ENCODE results near the gene EEF2K. TPM values are rescaled to one million over a fixed set of nuclear protein-coding genes. Genes with fewer than 3 reads are reported as not detected.

EEF2K gene
- total and polyA plus RNA-seq, 2 of the 13 experiments (the other 11 are each of a cell fraction or from before 2014, with no cell fraction given): 22.0 to 23.8 TPM

GRCh38 chr16:22188595-22189442, 17.3 kb upstream of the EEF2K start (continued):
- TF ChIP-seq CHD2 (IDR thresholded peaks at IDR 0.05; ENCODE audit: low read depth, low read length) (0 out of 2 replicates have a peak, but pooled peaks have one; percentile 15), ZNF230 (CRISPR knock-in tag; IDR thresholded peaks at IDR 0.05) (no peak), MED13 (CRISPR knock-in tag; IDR thresholded peaks at IDR 0.05) (no peak), HNF4G (IDR thresholded peaks at IDR 0.05; ENCODE audit: borderline replicate concordance, low read depth, low read length) (peak; percentile 47), HNF4G (CRISPR knock-in tag; IDR thresholded peaks at IDR 0.05; ENCODE audit: borderline replicate concordance, low read depth) (no peak), ZNF136 (CRISPR knock-in tag; IDR thresholded peaks at IDR 0.05; ENCODE audit: low read depth) (no peak), ZEB1 (IDR thresholded peaks at IDR 0.05; ENCODE audit: insufficient replicate concordance, low read depth) (no peak), DNMT3B (CRISPR knock-in tag; conservative IDR thresholded peaks at IDR 0.05) (no peak), ZNF749 (CRISPR knock-in tag; IDR thresholded peaks at IDR 0.05; ENCODE audit: borderline replicate concordance) (no peak), ZBTB8A (CRISPR knock-in tag; IDR thresholded peaks at IDR 0.05; ENCODE audit: borderline replicate concordance, low read depth) (no peak), ZNF781 (CRISPR knock-in tag; IDR thresholded peaks at IDR 0.05; ENCODE audit: borderline replicate concordance, not compliant biosample characterization) (no peak), ZNF124 (CRISPR knock-in tag; IDR thresholded peaks at IDR 0.05) (0 out of 2 replicates have a peak, but pooled peaks have one; percentile 20), ZNF775 (CRISPR knock-in tag; IDR thresholded peaks at IDR 0.05; ENCODE audit: borderline replicate concordance) (peak; percentile 71; the same call in 1 of the 2 replicates), IRF2 (CRISPR knock-in tag; IDR thresholded peaks at IDR 0.05) (0 out of 2 replicates have a peak, but pooled peaks have one; percentile 27), ZNF496 (CRISPR knock-in tag; IDR thresholded peaks at IDR 0.05; ENCODE audit: insufficient replicate concordance) (no peak), SMAD9 (CRISPR knock-in tag; IDR thresholded peaks at IDR 0.05) (no peak), PHF21A (CRISPR knock-in tag; IDR thresholded peaks at IDR 0.05) (no peak), CHCHD3 (CRISPR knock-in tag; IDR thresholded peaks at IDR 0.05) (no peak), NR3C1 (CRISPR knock-in tag; IDR thresholded peaks at IDR 0.05) (no peak), ERF (CRISPR knock-in tag; IDR thresholded peaks at IDR 0.05) (peak; percentile 38), NR2F6 (IDR thresholded peaks at IDR 0.05) (no peak), NR2F6 (CRISPR knock-in tag; IDR thresholded peaks at IDR 0.05) (no peak), PPARG (CRISPR knock-in tag; conservative IDR thresholded peaks at IDR 0.05) (no peak; the same call in 1 of the 2 replicates), ZNF839 (CRISPR knock-in tag; IDR thresholded peaks at IDR 0.05; ENCODE audit: borderline replicate concordance) (no peak)
- TF ChIP-seq, protein P1, sequence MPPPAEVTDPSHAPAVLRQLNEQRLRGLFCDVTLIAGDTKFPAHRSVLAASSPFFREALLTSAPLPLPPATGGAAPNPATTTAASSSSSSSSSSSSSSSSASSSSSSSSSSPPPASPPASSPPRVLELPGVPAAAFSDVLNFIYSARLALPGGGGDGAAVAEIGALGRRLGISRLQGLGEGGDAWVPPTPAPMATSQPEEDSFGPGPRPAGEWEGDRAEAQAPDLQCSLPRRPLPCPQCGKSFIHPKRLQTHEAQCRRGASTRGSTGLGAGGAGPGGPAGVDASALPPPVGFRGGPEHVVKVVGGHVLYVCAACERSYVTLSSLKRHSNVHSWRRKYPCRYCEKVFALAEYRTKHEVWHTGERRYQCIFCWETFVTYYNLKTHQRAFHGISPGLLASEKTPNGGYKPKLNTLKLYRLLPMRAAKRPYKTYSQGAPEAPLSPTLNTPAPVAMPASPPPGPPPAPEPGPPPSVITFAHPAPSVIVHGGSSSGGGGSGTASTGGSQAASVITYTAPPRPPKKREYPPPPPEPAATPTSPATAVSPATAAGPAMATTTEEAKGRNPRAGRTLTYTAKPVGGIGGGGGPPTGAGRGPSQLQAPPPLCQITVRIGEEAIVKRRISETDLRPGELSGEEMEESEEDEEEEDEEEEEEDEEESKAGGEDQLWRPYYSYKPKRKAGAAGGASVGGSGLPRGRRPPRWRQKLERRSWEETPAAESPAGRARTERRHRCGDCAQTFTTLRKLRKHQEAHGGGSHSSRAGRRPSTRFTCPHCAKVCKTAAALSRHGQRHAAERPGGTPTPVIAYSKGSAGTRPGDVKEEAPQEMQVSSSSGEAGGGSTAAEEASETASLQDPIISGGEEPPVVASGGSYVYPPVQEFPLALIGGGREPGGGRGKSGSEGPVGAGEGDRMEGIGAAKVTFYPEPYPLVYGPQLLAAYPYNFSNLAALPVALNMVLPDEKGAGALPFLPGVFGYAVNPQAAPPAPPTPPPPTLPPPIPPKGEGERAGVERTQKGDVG (CRISPR knock-in tag; IDR thresholded peaks at IDR 0.05; ENCODE audit: borderline replicate concordance): no peak
- TF ChIP-seq, protein P2, sequence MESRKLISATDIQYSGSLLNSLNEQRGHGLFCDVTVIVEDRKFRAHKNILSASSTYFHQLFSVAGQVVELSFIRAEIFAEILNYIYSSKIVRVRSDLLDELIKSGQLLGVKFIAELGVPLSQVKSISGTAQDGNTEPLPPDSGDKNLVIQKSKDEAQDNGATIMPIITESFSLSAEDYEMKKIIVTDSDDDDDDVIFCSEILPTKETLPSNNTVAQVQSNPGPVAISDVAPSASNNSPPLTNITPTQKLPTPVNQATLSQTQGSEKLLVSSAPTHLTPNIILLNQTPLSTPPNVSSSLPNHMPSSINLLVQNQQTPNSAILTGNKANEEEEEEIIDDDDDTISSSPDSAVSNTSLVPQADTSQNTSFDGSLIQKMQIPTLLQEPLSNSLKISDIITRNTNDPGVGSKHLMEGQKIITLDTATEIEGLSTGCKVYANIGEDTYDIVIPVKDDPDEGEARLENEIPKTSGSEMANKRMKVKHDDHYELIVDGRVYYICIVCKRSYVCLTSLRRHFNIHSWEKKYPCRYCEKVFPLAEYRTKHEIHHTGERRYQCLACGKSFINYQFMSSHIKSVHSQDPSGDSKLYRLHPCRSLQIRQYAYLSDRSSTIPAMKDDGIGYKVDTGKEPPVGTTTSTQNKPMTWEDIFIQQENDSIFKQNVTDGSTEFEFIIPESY (CRISPR knock-in tag; IDR thresholded peaks at IDR 0.05): 0 out of 2 replicates have a peak, but pooled peaks have one; percentile 16

Data from HepG2 (cell line).